HCT116 (cell line): ENCODE data around the gene CDC42EP3. TPM values are rescaled to one million over a fixed set of nuclear protein-coding genes. Genes with fewer than 3 reads are reported as not detected.

Source experiments
- ATAC-seq: fragments of 200-7000 bp; cut with Tn5 transposase; 2 replicates; pipeline ENCODE4 v1.9.1; 2020; ENCODE audit warnings: mild to moderate bottlenecking, moderate library complexity
- BruUV-seq: library from RNA; stranded (reverse); fragments of 400-500 nt; replicated peaks from 2 replicates; lab custom pipeline; 2021; lab: Mats Ljungman, UMichigan
- CTCF ChIA-PET: fragments of 300-600 bp; sonication (Branson Sonifier 250); formaldehyde crosslinking; loops from one replicate; lab custom pipeline; 2021; ENCODE audit warnings: antibody characterized with exemption; lab: Charles Lee
- POLR2A ChIA-PET: fragments of 300-600, 350-600 bp; sonication (Branson Sonifier 250); formaldehyde crosslinking; loops from one replicate; lab custom pipeline; 2021; ENCODE audit warnings: antibody characterized with exemption; lab: Charles Lee
- RAD21 ChIA-PET, 2 experiments: fragments of 300-600 bp; sonication (Branson Sonifier 250); formaldehyde crosslinking; loops; one replicate each; lab custom pipeline; 2023; ENCODE audit warnings: low total read pairs in 2 of 2; ENCODE audit not compliant: uncharacterized antibody in 2 of 2, unreplicated experiment in 2 of 2, low non-redundant PET in 1 of 2; lab: Charles Lee
- DNase-seq: peaks from one replicate; pipeline ENCODE4 v3.0.0-alpha.2; 2010; ENCODE audit warnings: low read depth, low spot score
- H2AFZ ChIP-seq: fragments of 200-600 bp; shearing (Covaris generic), sonication (generic); 2 replicates; pipeline ENCODE4 v1.6.1; 2017; ENCODE audit warnings: low read depth, mixed run types, mixed read lengths, antibody characterized with exemption, low read length; ENCODE audit not compliant: poor library complexity, severe bottlenecking
- H3K27ac ChIP-seq: 2 replicates; pipeline ENCODE4 v1.5.1; 2012; ENCODE audit warnings: low read depth, low read length
- H3K27me3 ChIP-seq: fragments of 200-600 bp; sonication (generic); 2 replicates; pipeline ENCODE4 v1.6.1; 2016; ENCODE audit warnings: mixed run types, low read length, mixed read lengths; ENCODE audit not compliant: insufficient read depth
- H3K36me3 ChIP-seq, 2 experiments: fragments of 200-500 bp in 1 of 2; fragments of 200-600 bp in 1 of 2; sonication (Bioruptor generic) in 1 of 2; sonication (generic) in 1 of 2; 2 replicates each; pipeline versions ENCODE4 v1.5.1 to v1.6.1; 2014 to 2016; ENCODE audit warnings: low read length in 2 of 2, inconsistent platforms in 1 of 2, mixed read lengths in 1 of 2, mixed run types in 1 of 2; ENCODE audit not compliant: insufficient read depth in 2 of 2, control insufficient read depth in 1 of 2
- H3K4me1 ChIP-seq, 2 experiments: fragments of 200-600 bp in 1 of 2; sonication (generic) in 1 of 2; 2 replicates each; pipeline versions ENCODE4 v1.5.1 to v1.6.1; 2012 to 2017; ENCODE audit warnings: low read length in 2 of 2, inconsistent platforms in 1 of 2, mild to moderate bottlenecking in 1 of 2, mixed read lengths in 1 of 2, mixed run types in 1 of 2, moderate library complexity in 1 of 2; ENCODE audit not compliant: insufficient read depth in 2 of 2, control insufficient read depth in 1 of 2
- H3K4me2 ChIP-seq: fragments of 200-600 bp; sonication (generic); 2 replicates; pipeline ENCODE4 v1.6.1; 2017; ENCODE audit warnings: mixed run types, low read length, mixed read lengths
- H3K4me3 ChIP-seq, 2 experiments: fragments of 200-600 bp in 1 of 2; sonication (generic) in 1 of 2; replicated peaks in 1 of 2; 2 replicates each; pipeline ENCODE4 v1.5.1; 2011 to 2016; ENCODE audit warnings: low read length in 2 of 2, control low read depth in 1 of 2, low read depth in 1 of 2, mild to moderate bottlenecking in 1 of 2, mixed read lengths in 1 of 2, mixed run types in 1 of 2
- H3K79me2 ChIP-seq: fragments of 200-600 bp; sonication (generic); 2 replicates; pipeline ENCODE4 v1.6.1; 2017; ENCODE audit warnings: mild to moderate bottlenecking, mixed run types, low read length, moderate library complexity, mixed read lengths; ENCODE audit not compliant: insufficient read depth
- H3K9ac ChIP-seq: fragments of 200-600 bp; sonication (generic); 2 replicates; pipeline ENCODE4 v1.6.1; 2016; ENCODE audit warnings: low read length, mixed read lengths
- H3K9me2 ChIP-seq: fragments of 200-600 bp; sonication (generic), shearing (Covaris generic); 2 replicates; pipeline ENCODE4 v1.6.1; 2017; ENCODE audit warnings: mixed run types, mild to moderate bottlenecking, moderate library complexity; ENCODE audit not compliant: insufficient read depth
- H3K9me3 ChIP-seq, 2 experiments: fragments of 200-500 bp in 1 of 2; fragments of 200-600 bp in 1 of 2; sonication (Bioruptor generic) in 1 of 2; sonication (generic) in 1 of 2; 2 replicates each; pipeline ENCODE4 v1.6.1; 2014 to 2017; ENCODE audit warnings: low read length in 2 of 2, mixed read lengths in 2 of 2, inconsistent platforms in 1 of 2, low read depth in 1 of 2, mild to moderate bottlenecking in 1 of 2, mixed run types in 1 of 2, moderate library complexity in 1 of 2; ENCODE audit not compliant: control insufficient read depth in 1 of 2, insufficient read depth in 1 of 2
- H4K20me1 ChIP-seq: fragments of 200-600 bp; sonication (generic), shearing (Covaris generic); 2 replicates; pipeline ENCODE4 v1.6.1; 2017; ENCODE audit warnings: mixed run types, mild to moderate bottlenecking, moderate library complexity; ENCODE audit not compliant: insufficient read depth
- CBX3 ChIP-seq: IDR thresholded peaks from 2 replicates; pipeline ENCODE4 v1.6.1; 2012; ENCODE audit warnings: low read depth
- EGR1 ChIP-seq: IDR thresholded peaks from 2 replicates; pipeline ENCODE4 v1.6.1; 2012; ENCODE audit warnings: low read depth
- ELF1 ChIP-seq: IDR thresholded peaks from 2 replicates; pipeline ENCODE4 v1.6.1; 2012; ENCODE audit warnings: low read depth, borderline replicate concordance
- EZH2 ChIP-seq: fragments of 200-600 bp; sonication (generic); IDR thresholded peaks from 2 replicates; pipeline ENCODE4 v1.6.1; 2017; ENCODE audit warnings: antibody characterized with exemption, mixed run types
- EZH2phosphoT487 ChIP-seq: fragments of 200-600 bp; IDR thresholded peaks from 2 replicates; pipeline ENCODE4 v1.6.1; 2018; ENCODE audit warnings: antibody characterized with exemption, borderline replicate concordance
- FOSL1 ChIP-seq: IDR thresholded peaks from 2 replicates; pipeline ENCODE4 v1.6.1; 2012; ENCODE audit warnings: low read depth
- JUND ChIP-seq: IDR thresholded peaks from 2 replicates; pipeline ENCODE4 v1.6.1; 2012
- POLR2AphosphoS5 ChIP-seq: IDR thresholded peaks from 2 replicates; pipeline ENCODE4 v1.6.1; 2011; ENCODE audit warnings: mild to moderate bottlenecking, low read depth, low read length, moderate library complexity
- SP1 ChIP-seq: IDR thresholded peaks from 2 replicates; pipeline ENCODE4 v1.6.1; 2012; ENCODE audit warnings: low read depth
- SRF ChIP-seq: IDR thresholded peaks from 2 replicates; pipeline ENCODE4 v1.6.1; 2012; ENCODE audit warnings: low read depth
- YY1 ChIP-seq: IDR thresholded peaks from 2 replicates; pipeline ENCODE4 v1.6.1; 2011; ENCODE audit warnings: low read length, low read depth, moderate library complexity, mild to moderate bottlenecking; ENCODE audit not compliant: insufficient replicate concordance; ENCODE audit errors: extremely low read depth
- intact Hi-C: fragments of 100-400 bp; cut with micrococcal nuclease; formaldehyde crosslinking; loops from 2 replicates; pipeline ENCODE4 v1.10.0; 2022
- total RNA-seq: library from RNA; stranded (reverse); gene quantifications from one replicate; pipeline ENCODE4 v1.2.1, GENCODE V29; 2021; ENCODE audit not compliant: unreplicated experiment
- TF ChIP-seq, protein P1 (sequence below): IDR thresholded peaks from 2 replicates; pipeline ENCODE4 v1.6.1; 2011; ENCODE audit warnings: mild to moderate bottlenecking, low read length, moderate library complexity; ENCODE audit not compliant: insufficient replicate concordance; ENCODE audit errors: extremely low read depth
- TF ChIP-seq, protein P2 (sequence below): IDR thresholded peaks from 2 replicates; pipeline ENCODE4 v1.6.1; 2012

CDC42EP3 gene
- total RNA-seq, 1 experiment from 2014 or later: 38.2 TPM

- POLR2A ChIA-PET: no interaction called here
- H3K9me2 ChIP-seq: no peaks in the 10 kb centered on the region
- no peak overlapping the region for H3K9ac ChIP-seq
- no peaks in the 10 kb centered on the region for H3K79me2 ChIP-seq
- H3K4me3 ChIP-seq: no peak overlapping the region
- DNase-seq (no peak), ATAC-seq (no peak)
- H3K4me1 ChIP-seq: peaks cover 21 to 32% of the 10 kb centered on the region in 2 experiments
- no peaks in the 10 kb centered on the region for H4K20me1 ChIP-seq
- intact Hi-C loops: no loop called here
- H3K27me3 ChIP-seq: no peaks in the 10 kb centered on the region
- no peaks in the 10 kb centered on the region for H3K36me3 ChIP-seq
- RAD21 ChIA-PET: no interaction called here
- H3K27ac ChIP-seq: no peak overlapping the region
- CTCF ChIA-PET: no interaction called here
- no peak overlapping the region for H3K4me2 ChIP-seq
- BruUV-seq: no TSS peak
- peaks cover 4 to 6% of the 10 kb centered on the region in 2 experiments; a peak in 2 of 4 replicates for H3K9me3 ChIP-seq
- TF ChIP-seq EGR1 (no peak), JUND (no peak), ELF1 (no peak), EZH2 (no peak), SP1 (no peak), POLR2AphosphoS5 (no peak), YY1 (no peak), CBX3 (no peak), FOSL1 (no peak), SRF (no peak), EZH2phosphoT487 (no peak)
- TF ChIP-seq, protein P1, sequence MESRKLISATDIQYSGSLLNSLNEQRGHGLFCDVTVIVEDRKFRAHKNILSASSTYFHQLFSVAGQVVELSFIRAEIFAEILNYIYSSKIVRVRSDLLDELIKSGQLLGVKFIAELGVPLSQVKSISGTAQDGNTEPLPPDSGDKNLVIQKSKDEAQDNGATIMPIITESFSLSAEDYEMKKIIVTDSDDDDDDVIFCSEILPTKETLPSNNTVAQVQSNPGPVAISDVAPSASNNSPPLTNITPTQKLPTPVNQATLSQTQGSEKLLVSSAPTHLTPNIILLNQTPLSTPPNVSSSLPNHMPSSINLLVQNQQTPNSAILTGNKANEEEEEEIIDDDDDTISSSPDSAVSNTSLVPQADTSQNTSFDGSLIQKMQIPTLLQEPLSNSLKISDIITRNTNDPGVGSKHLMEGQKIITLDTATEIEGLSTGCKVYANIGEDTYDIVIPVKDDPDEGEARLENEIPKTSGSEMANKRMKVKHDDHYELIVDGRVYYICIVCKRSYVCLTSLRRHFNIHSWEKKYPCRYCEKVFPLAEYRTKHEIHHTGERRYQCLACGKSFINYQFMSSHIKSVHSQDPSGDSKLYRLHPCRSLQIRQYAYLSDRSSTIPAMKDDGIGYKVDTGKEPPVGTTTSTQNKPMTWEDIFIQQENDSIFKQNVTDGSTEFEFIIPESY: no peak
- TF ChIP-seq, protein P2, sequence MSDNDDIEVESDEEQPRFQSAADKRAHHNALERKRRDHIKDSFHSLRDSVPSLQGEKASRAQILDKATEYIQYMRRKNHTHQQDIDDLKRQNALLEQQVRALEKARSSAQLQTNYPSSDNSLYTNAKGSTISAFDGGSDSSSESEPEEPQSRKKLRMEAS: no peak
- no peak overlapping the region for H2AFZ ChIP-seq
Observed at GRCh38 chr2:37593694-37594093, 77.7 kb downstream of the CDC42EP3 start.
